ENCODE data around the gene SPAG8.

Gene SPAG8

DNA sequence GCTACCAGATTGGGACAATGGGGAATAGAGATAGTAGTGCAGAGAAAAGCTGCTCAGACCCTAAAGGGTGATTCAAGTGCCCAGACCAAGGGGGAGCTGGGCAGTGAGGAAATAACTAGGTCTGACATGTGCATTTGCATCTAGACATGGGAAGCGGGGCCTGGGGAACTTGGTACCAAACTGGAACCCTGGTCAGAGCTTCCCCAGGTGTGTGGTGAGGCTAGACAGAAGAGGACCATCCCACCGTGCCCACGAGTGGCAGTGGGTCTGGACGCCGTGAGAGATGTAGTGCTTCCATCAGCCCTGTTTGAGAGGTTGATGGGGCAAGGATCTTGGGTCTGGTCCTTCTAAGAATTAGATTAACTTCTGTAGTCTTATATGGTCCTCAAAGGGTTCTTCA, 24.5 kb upstream of the SPAG8 start:
- H3K27ac ChIP-seq (ENCODE audit: low read length): no peak overlapping the region
- H3K9ac ChIP-seq (ENCODE audit: low read length in 2 of 2): no peak overlapping the region
- H3K4me1 ChIP-seq (ENCODE audit: control insufficient read depth, insufficient read depth, low read length): peaks cover 8% of the 10 kb centered on the region
- H3K4me3 ChIP-seq (ENCODE audit: low read length in 2 of 2): no peak overlapping the region
- no peaks in the 10 kb centered on the region for H3K9me3 ChIP-seq (ENCODE audit: control insufficient read depth in 2 of 2, low read length in 2 of 2)
- H3K27me3 ChIP-seq (ENCODE audit: control insufficient read depth in 1 of 2, insufficient read depth in 2 of 2, low read length in 2 of 2): no peaks in the 10 kb centered on the region
- peaks cover 6 to 15% of the 10 kb centered on the region in 2 donors for H3K36me3 ChIP-seq (ENCODE audit: control insufficient read depth in 2 of 2, insufficient read depth in 2 of 2, low read length in 2 of 2)

DNA sequence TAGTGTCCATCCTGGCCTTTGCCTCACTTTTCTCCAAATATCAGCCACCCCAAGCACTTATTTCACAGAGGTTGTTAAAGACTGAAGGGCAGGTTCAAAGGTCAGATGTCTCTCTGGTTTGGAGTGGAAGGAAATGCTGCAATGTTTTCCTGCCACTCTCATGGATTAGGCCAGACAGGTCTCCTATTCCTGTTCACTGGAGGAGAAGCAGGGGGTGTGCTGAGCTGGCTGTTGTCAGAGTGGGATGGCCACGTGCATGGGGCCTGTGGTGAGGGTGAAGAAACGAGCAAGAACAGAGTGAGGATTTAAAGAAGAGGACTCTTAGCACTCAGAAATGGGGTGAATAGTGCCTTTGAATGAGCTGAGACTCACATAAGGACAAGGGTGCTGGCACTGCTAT, 23.7 kb upstream of the SPAG8 start:
- H3K27me3 ChIP-seq (ENCODE audit: control insufficient read depth in 1 of 2, insufficient read depth in 2 of 2, low read length in 2 of 2): no peaks in the 10 kb centered on the region
- H3K36me3 ChIP-seq (ENCODE audit: control insufficient read depth in 2 of 2, insufficient read depth in 2 of 2, low read length in 2 of 2): peaks cover 6 to 15% of the 10 kb centered on the region in 2 donors
- H3K4me1 ChIP-seq (ENCODE audit: control insufficient read depth, insufficient read depth, low read length): peaks cover 17% of the 10 kb centered on the region
- H3K9me3 ChIP-seq (ENCODE audit: control insufficient read depth in 2 of 2, low read length in 2 of 2): no peaks in the 10 kb centered on the region
- H3K9ac ChIP-seq (ENCODE audit: low read length in 2 of 2): no peak overlapping the region
- no peak overlapping the region for H3K4me3 ChIP-seq (ENCODE audit: low read length in 2 of 2)
- H3K27ac ChIP-seq (ENCODE audit: low read length): no peak overlapping the region

DNA sequence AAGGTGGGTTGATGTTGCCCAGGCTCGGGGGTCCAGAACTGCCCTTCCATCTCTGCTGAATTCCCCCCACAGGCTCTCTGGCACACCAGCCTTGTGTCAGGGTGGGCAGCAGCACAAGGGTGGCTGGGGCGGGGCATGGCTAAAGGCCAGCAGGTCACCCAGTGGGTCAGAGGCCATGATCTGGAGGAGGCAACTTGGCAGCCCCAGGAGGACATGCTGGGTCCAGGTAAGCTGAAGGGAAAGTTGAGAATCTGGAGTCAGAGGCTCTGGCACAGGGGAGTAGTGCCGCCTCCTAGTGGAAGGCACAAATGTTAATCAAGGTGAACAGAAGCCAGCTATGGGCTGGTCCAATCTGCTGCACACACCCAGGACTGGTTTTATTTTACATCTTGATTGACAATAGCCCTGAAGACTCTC, 23.2 kb upstream of the SPAG8 start:
- Histone ChIP-seq H3K4me3 (ENCODE audit: low read length in 2 of 2) (no peak overlapping the region), H3K27me3 (ENCODE audit: control insufficient read depth in 1 of 2, insufficient read depth in 2 of 2, low read length in 2 of 2) (no peaks in the 10 kb centered on the region), H3K4me1 (ENCODE audit: control insufficient read depth, insufficient read depth, low read length) (peaks cover 22% of the 10 kb centered on the region), H3K36me3 (ENCODE audit: control insufficient read depth in 2 of 2, insufficient read depth in 2 of 2, low read length in 2 of 2) (peaks cover 6 to 15% of the 10 kb centered on the region in 2 donors), H3K9ac (ENCODE audit: low read length in 2 of 2) (no peak overlapping the region), H3K9me3 (ENCODE audit: control insufficient read depth in 2 of 2, low read length in 2 of 2) (no peaks in the 10 kb centered on the region), H3K27ac (ENCODE audit: low read length) (no peak overlapping the region)

DNA sequence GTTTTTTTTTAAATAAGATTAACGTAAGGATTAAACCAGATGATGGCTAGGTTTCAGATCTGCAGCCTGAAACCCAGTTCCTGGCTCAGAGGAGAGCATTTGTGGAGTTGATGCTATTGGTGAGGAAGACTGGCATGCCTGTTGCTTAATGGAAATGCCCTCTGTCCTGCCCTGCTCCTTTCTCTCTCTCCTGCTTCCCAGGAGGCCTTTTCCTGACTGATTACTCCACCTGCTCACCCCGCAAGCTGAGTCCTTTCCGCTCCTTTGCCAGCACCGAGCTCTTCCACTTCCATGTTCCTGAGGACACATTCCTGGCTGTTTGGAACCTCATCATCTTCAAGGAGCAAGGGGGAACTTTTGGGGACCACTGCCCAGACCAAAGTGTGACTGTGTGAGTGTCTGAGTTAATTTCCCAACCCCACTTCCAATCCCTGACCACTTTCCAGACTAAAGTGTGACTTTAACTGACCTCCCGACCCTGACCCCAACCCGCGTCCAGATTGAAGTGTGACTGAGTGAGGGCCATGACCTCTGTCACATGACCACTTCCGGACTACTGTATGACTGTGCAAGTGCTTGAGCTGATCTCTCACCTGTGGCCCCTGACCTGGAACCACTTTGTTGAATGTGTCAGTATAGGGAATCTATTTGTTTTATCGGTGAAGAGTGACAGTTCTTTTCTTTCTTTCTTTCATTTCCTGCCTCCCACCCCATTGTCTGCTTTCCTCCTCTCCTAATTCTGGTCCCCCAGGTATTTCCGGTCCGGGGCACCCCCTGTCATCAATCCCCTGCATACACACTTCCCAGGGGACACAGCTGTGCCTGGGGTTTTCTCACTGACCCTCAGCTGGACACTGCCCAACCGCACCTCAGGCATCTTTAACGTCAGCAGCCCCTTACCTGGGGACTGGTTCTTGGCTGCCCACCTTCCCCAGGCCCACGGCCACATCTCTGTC, 22.5 kb upstream of the SPAG8 start:
- H3K9ac ChIP-seq (ENCODE audit: low read length in 2 of 2): peak overlapping the region in 1 of 2 donors; percentile 6
- H3K4me1 ChIP-seq (ENCODE audit: control insufficient read depth, insufficient read depth, low read length): peaks cover 28% of the 10 kb centered on the region
- H3K27me3 ChIP-seq (ENCODE audit: control insufficient read depth in 1 of 2, insufficient read depth in 2 of 2, low read length in 2 of 2): no peaks in the 10 kb centered on the region
- H3K4me3 ChIP-seq (ENCODE audit: low read length in 2 of 2): peak overlapping the region in 1 of 2 donors; percentile 29
- peak overlapping the region; percentile 2 for H3K27ac ChIP-seq (ENCODE audit: low read length)
- H3K9me3 ChIP-seq (ENCODE audit: control insufficient read depth in 2 of 2, low read length in 2 of 2): no peaks in the 10 kb centered on the region
- H3K36me3 ChIP-seq (ENCODE audit: control insufficient read depth in 2 of 2, insufficient read depth in 2 of 2, low read length in 2 of 2): peaks cover 6 to 15% of the 10 kb centered on the region in 2 donors

DNA sequence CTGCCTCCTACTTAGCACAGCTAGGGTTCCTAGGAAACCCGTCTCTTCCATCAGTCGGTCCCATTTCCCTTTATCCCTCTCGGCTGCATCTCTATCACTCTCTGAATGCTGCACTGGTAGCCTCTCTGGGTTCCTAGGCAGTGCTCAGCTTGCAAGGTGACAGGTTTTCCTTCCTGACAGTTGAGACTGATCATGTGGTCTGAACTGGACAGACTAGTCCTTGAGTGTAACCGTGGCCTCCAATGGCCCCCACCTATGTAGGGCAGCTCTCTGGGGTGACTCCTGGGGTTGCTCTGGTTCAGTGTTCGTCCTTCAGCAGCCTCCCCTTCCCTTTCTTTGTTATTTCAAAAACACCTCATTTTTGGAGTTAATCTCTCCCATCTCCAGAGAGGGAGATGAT, 20.8 kb upstream of the SPAG8 start:
- Histone ChIP-seq H3K4me1 (ENCODE audit: control insufficient read depth, insufficient read depth, low read length) (peaks cover 37% of the 10 kb centered on the region), H3K27me3 (ENCODE audit: control insufficient read depth in 1 of 2, insufficient read depth in 2 of 2, low read length in 2 of 2) (no peaks in the 10 kb centered on the region), H3K36me3 (ENCODE audit: control insufficient read depth in 2 of 2, insufficient read depth in 2 of 2, low read length in 2 of 2) (peaks cover 6 to 15% of the 10 kb centered on the region in 2 donors)

DNA sequence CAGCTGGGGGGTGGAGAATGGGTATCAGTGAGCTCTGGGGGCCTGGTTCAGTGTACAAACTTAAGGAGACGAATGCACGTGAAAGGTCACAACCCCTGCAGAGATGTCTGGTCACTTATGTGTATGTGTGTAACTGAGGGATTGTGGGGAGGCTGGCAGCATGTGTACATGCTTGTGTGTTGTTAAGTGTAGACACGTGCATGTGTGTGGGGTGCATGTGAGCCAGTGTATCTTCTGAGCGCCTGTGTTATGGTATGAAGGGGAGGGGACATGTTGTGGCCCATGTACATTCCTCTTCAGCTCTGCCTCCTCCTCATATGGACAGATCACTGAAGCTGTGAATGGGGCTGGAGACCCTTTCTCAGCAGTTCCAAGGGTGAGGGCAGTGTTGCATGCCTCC, 19.0 kb upstream of the SPAG8 start:
- Histone ChIP-seq H3K4me3 (ENCODE audit: low read length in 2 of 2) (peak overlapping the region; percentile 18 to 89), H3K4me1 (ENCODE audit: control insufficient read depth, insufficient read depth, low read length) (peaks cover 39% of the 10 kb centered on the region), H3K9me3 (ENCODE audit: control insufficient read depth in 2 of 2, low read length in 2 of 2) (no peaks in the 10 kb centered on the region), H3K27ac (ENCODE audit: low read length) (no peak overlapping the region), H3K27me3 (ENCODE audit: control insufficient read depth in 1 of 2, insufficient read depth in 2 of 2, low read length in 2 of 2) (no peaks in the 10 kb centered on the region), H3K9ac (ENCODE audit: low read length in 2 of 2) (no peak overlapping the region), H3K36me3 (ENCODE audit: control insufficient read depth in 2 of 2, insufficient read depth in 2 of 2, low read length in 2 of 2) (peaks cover 6 to 15% of the 10 kb centered on the region in 2 donors)

More for the DNA sequence above, 20.8 kb upstream of the SPAG8 start:
- Histone ChIP-seq H3K9me3 (ENCODE audit: control insufficient read depth in 2 of 2, low read length in 2 of 2) (no peaks in the 10 kb centered on the region), H3K9ac (ENCODE audit: low read length in 2 of 2) (no peak overlapping the region), H3K27ac (ENCODE audit: low read length) (peak overlapping the region; percentile 41), H3K4me3 (ENCODE audit: low read length in 2 of 2) (no peak overlapping the region)

DNA sequence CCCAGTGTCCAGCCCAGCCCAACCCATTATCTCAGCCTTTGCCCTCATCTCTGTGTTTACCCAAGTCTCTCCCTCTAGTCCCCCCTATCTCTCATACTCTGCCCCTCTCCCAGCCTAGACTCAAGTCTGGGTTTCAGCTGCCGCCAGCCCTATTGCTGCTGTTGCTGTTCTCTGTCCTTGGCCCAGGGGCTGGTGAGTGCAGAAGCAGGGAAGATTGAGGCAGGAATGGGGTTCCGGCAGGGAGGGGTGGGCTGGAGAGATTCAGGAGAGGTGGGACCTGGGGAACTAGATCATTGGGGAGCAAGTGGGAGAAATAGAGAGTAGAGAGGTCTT, 17.7 kb upstream of the SPAG8 start:
- peak overlapping the region; percentile 66 to 89 for H3K4me3 ChIP-seq (ENCODE audit: low read length in 2 of 2)
- no peaks in the 10 kb centered on the region for H3K9me3 ChIP-seq (ENCODE audit: control insufficient read depth in 2 of 2, low read length in 2 of 2)
- H3K36me3 ChIP-seq (ENCODE audit: control insufficient read depth in 2 of 2, insufficient read depth in 2 of 2, low read length in 2 of 2): peaks cover 2 to 4% of the 10 kb centered on the region in 2 donors
- H3K9ac ChIP-seq (ENCODE audit: low read length in 2 of 2): peak overlapping the region; percentile 68 to 95
- peak overlapping the region; percentile 86 for H3K27ac ChIP-seq (ENCODE audit: low read length)
- peaks cover 37% of the 10 kb centered on the region for H3K4me1 ChIP-seq (ENCODE audit: control insufficient read depth, insufficient read depth, low read length)
- H3K27me3 ChIP-seq (ENCODE audit: control insufficient read depth in 1 of 2, insufficient read depth in 2 of 2, low read length in 2 of 2): no peaks in the 10 kb centered on the region

DNA sequence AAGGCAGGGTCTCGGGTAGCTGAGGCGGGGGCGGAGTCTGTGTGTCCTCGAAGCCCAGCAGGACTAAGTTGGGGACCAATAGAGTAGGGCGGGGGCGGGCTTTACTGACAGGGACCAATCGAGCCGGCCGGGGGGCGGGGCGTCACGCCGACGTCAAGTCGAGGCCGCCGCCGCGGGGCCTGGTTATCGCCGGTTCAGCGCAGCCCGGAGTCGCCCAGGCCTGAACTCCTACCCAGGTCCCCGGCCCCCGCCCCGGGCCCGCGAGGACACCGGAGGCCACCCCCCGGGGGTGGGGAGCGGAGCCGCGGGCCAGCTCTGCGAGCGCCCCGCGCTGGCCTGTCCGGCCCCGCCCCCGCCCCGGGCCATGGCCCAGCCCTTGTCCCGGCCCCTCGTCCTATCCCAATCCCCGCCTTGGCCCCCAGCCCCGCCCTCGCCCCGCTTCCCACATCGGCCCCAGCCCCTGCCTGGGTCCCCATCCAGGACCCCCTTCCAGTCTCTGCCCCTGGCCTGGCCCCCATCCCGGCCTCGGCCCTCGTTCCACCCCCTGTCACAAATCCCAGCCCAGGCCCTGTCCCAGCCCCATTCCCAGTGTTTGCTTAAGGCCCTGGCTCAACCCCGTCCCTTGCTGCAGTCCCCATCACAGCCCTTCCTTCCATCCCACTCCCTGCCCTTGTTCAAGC, 17.2 kb upstream of the SPAG8 start, which contains the start of gene TMEM8B:
TSS of gene TMEM8B (plus strand) at position 145 of the 680 bp plus-strand sequence. CDS start at position 365, 220 bp downstream.
- no peaks in the 10 kb centered on the region for H3K9me3 ChIP-seq (ENCODE audit: control insufficient read depth in 2 of 2, low read length in 2 of 2)
- H3K4me1 ChIP-seq (ENCODE audit: control insufficient read depth, insufficient read depth, low read length): peaks cover 34% of the 10 kb centered on the region
- peaks cover 0 to 4% of the 10 kb centered on the region in 2 donors for H3K36me3 ChIP-seq (ENCODE audit: control insufficient read depth in 2 of 2, insufficient read depth in 2 of 2, low read length in 2 of 2)
- peak within 1 kb of the TSS; percentile 68 to 95 for H3K9ac ChIP-seq (ENCODE audit: low read length in 2 of 2)
- H3K4me3 ChIP-seq (ENCODE audit: low read length in 2 of 2): peak within 1 kb of the TSS; percentile 66 to 89
- H3K27ac ChIP-seq (ENCODE audit: low read length): peak within 1 kb of the TSS; percentile 86
- H3K27me3 ChIP-seq (ENCODE audit: control insufficient read depth in 1 of 2, insufficient read depth in 2 of 2, low read length in 2 of 2): no peaks in the 10 kb centered on the region

DNA sequence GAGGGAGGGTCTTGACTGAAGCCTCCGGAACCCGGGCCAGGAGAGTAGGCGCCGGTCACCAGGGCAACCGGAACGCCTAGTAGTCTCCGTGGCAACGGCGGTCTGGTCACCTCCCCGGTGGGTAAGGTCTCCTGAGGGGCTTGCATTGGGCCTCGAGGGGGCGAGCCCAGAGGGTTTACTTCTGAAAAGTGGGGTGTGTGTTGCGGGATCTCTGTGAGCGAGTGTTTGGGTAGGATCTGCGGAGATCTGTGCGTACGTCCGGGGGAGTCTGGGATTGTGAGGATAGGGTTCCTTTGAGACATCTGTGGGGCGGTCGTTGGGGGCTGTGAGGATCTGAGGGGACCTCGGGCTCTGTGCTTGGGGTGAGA, 16.6 kb upstream of the SPAG8 start, which contains the start of gene FAM221B:
TSS of gene FAM221B (minus strand) at position 17 of the 368 bp plus-strand sequence. CDS start 2,571 bp downstream, outside the sequence.
- H3K36me3 ChIP-seq (ENCODE audit: control insufficient read depth in 2 of 2, insufficient read depth in 2 of 2, low read length in 2 of 2): peaks cover 0 to 4% of the 10 kb centered on the region in 2 donors
- peak within 1 kb of the TSS; percentile 66 to 89 for H3K4me3 ChIP-seq (ENCODE audit: low read length in 2 of 2)
- no peaks in the 10 kb centered on the region for H3K9me3 ChIP-seq (ENCODE audit: control insufficient read depth in 2 of 2, low read length in 2 of 2)
- peaks cover 34% of the 10 kb centered on the region for H3K4me1 ChIP-seq (ENCODE audit: control insufficient read depth, insufficient read depth, low read length)
- peak within 1 kb of the TSS; percentile 86 for H3K27ac ChIP-seq (ENCODE audit: low read length)
- peak within 1 kb of the TSS; percentile 68 to 95 for H3K9ac ChIP-seq (ENCODE audit: low read length in 2 of 2)
- no peaks in the 10 kb centered on the region for H3K27me3 ChIP-seq (ENCODE audit: control insufficient read depth in 1 of 2, insufficient read depth in 2 of 2, low read length in 2 of 2)

DNA sequence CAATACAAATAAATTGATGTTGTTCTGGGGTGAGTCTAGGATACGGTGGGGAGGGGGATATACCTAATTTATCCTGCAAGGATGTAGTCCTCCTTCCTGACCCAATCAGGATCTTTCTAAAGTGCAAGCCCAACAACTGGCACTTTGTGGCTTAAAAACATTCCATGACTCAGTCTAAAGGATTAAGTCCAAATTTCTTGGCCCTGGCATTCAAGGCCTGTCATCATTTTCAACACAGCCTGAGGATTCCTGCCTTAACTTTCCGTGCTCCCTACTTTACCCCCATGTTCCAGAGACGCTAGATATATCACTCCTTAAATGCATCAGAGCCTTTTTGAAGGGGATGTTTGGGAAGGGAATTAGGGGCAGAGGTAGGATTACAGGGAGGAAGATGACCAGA, 15.4 kb upstream of the SPAG8 start:
- Histone ChIP-seq H3K9ac (ENCODE audit: low read length in 2 of 2) (no peak overlapping the region), H3K4me1 (ENCODE audit: control insufficient read depth, insufficient read depth, low read length) (peaks cover 34% of the 10 kb centered on the region), H3K27ac (ENCODE audit: low read length) (no peak overlapping the region), H3K4me3 (ENCODE audit: low read length in 2 of 2) (no peak overlapping the region), H3K27me3 (ENCODE audit: control insufficient read depth in 1 of 2, insufficient read depth in 2 of 2, low read length in 2 of 2) (no peaks in the 10 kb centered on the region), H3K9me3 (ENCODE audit: control insufficient read depth in 2 of 2, low read length in 2 of 2) (no peaks in the 10 kb centered on the region), H3K36me3 (ENCODE audit: control insufficient read depth in 2 of 2, insufficient read depth in 2 of 2, low read length in 2 of 2) (peaks cover 0 to 3% of the 10 kb centered on the region in 2 donors)
